GOT3 (cell line): ENCODE results near the gene KREMEN1.

Experiments
- DNase-seq: peaks from one replicate; lab custom pipeline; 2025; ENCODE audit warnings: mixed read lengths; lab: John Stamatoyannopoulos, UW

Gene KREMEN1

GRCh38 chr22:29207562-29208501 is 135.0 kb downstream of the KREMEN1 start:
- DNase-seq, result no peak

- DNase-seq, result no peak
Measured at GRCh38 chr22:29208502-29208862, 135.6 kb downstream of the KREMEN1 start.

- DNase-seq, result no peak
Measured at GRCh38 chr22:29208879-29209623, 136.2 kb downstream of the KREMEN1 start.

GRCh38 chr22:29209624-29209929 is 136.7 kb downstream of the KREMEN1 start:
- no peak for DNase-seq

- DNase-seq, result no peak
Measured at GRCh38 chr22:29211066-29211465, 138.2 kb downstream of the KREMEN1 start.

GRCh38 chr22:29211466-29211865 is 138.6 kb downstream of the KREMEN1 start:
- DNase-seq, result no peak

- no peak for DNase-seq
Measured at GRCh38 chr22:29212743-29213142, 139.9 kb downstream of the KREMEN1 start.

GRCh38 chr22:29213493-29213892 is 140.7 kb downstream of the KREMEN1 start:
- DNase-seq, result no peak

- no peak for DNase-seq
Measured at GRCh38 chr22:29214232-29214631, 141.4 kb downstream of the KREMEN1 start.

- no peak for DNase-seq
Measured at GRCh38 chr22:29215012-29215860, 142.4 kb downstream of the KREMEN1 start.

- DNase-seq, result no peak
Measured at GRCh38 chr22:29216011-29216872, 143.4 kb downstream of the KREMEN1 start.

GRCh38 chr22:29216873-29217666 is 144.2 kb downstream of the KREMEN1 start:
- DNase-seq, result no peak
